SK-N-SH treated with all-trans-retinoic acid at 6 μM for 48 hours (cell line): Measurements from ENCODE around the gene SUOX.

Experiments
- ESRRG ChIP-seq: fragments of 250-450 bp; sonication (Bioruptor Pico); IDR thresholded peaks from 2 replicates; pipeline ENCODE4 v1.6.1; 2021; ENCODE audit warnings: mild to moderate bottlenecking
- OSR1 ChIP-seq: fragments of 250-450 bp; sonication (Bioruptor Pico); IDR thresholded peaks from 2 replicates; pipeline ENCODE4 v1.8.0; 2022; ENCODE audit warnings: moderate library complexity, mild to moderate bottlenecking, inconsistent platforms
- SNAI2 ChIP-seq: fragments of 250-450 bp; sonication (Bioruptor Pico); IDR thresholded peaks from 2 replicates; pipeline ENCODE4 v1.5.0; 2020; ENCODE audit warnings: mild to moderate bottlenecking, moderate library complexity
- ZC3H10 ChIP-seq: fragments of 250-450 bp; sonication (Bioruptor Pico); IDR thresholded peaks from 2 replicates; pipeline ENCODE4 v1.5.1; 2021; ENCODE audit warnings: mild to moderate bottlenecking, moderate library complexity
- ZFP3 ChIP-seq: fragments of 250-450 bp; sonication (Bioruptor Pico); IDR thresholded peaks from 2 replicates; pipeline ENCODE4 v1.5.0; 2020; ENCODE audit warnings: mild to moderate bottlenecking, moderate library complexity
- ZFP30 ChIP-seq: fragments of 450-650 bp; formaldehyde crosslinking; IDR thresholded peaks from 2 replicates; pipeline ENCODE4 v1.5.0; 2022; ENCODE audit warnings: mild to moderate bottlenecking, moderate library complexity
- ZNF8 ChIP-seq: fragments of 450-650 bp; formaldehyde crosslinking; IDR thresholded peaks from 2 replicates; pipeline ENCODE4 v1.5.0; 2020; ENCODE audit warnings: mild to moderate bottlenecking, moderate library complexity
- TF ChIP-seq, protein P1 (sequence below): fragments of 250-450 bp; sonication (Bioruptor Pico); IDR thresholded peaks from 2 replicates; pipeline ENCODE4 v1.8.0; 2020; ENCODE audit warnings: mild to moderate bottlenecking, moderate library complexity, borderline replicate concordance
- TF ChIP-seq, protein P2 (sequence below): fragments of 250-450 bp; sonication (Bioruptor Pico); IDR thresholded peaks from 2 replicates; pipeline ENCODE4 v1.5.1; 2021; ENCODE audit warnings: mild to moderate bottlenecking, moderate library complexity
- TF ChIP-seq, protein P3 (sequence below): fragments of 250-450 bp; sonication (Bioruptor Pico); IDR thresholded peaks from 2 replicates; pipeline ENCODE4 v1.5.0; 2020; ENCODE audit warnings: mild to moderate bottlenecking, moderate library complexity

DNA sequence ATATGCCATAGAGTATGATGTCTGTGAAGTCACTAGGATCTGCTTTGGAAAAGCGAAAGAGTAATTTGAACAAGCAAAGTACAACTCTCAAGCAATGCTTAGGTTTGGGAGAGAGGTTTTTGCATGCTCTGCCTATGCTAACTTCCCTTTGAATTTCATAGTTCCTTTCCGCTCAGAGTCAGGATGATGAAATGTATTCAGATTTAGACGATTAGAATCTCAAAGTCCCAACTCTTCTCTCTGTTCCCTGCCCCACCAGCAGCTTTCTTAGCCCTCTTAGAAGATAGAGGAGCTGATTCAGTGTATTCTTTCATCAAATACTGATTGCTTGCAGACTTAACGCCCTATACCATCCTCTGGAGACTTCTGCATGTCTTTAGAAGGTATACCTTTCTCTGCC, 11.7 kb upstream of the SUOX start:
- no peak for TF ChIP-seq ZFP3 (CRISPR knock-in tag)
- TF ChIP-seq, protein P1, sequence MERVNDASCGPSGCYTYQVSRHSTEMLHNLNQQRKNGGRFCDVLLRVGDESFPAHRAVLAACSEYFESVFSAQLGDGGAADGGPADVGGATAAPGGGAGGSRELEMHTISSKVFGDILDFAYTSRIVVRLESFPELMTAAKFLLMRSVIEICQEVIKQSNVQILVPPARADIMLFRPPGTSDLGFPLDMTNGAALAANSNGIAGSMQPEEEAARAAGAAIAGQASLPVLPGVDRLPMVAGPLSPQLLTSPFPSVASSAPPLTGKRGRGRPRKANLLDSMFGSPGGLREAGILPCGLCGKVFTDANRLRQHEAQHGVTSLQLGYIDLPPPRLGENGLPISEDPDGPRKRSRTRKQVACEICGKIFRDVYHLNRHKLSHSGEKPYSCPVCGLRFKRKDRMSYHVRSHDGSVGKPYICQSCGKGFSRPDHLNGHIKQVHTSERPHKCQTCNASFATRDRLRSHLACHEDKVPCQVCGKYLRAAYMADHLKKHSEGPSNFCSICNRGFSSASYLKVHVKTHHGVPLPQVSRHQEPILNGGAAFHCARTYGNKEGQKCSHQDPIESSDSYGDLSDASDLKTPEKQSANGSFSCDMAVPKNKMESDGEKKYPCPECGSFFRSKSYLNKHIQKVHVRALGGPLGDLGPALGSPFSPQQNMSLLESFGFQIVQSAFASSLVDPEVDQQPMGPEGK (CRISPR knock-in tag), result no peak
- no peak for TF ChIP-seq ZC3H10 (CRISPR knock-in tag)
- no peak for TF ChIP-seq OSR1 (CRISPR knock-in tag)
- no peak for TF ChIP-seq ZFP30 (CRISPR knock-in tag)
- TF ChIP-seq ESRRG (CRISPR knock-in tag), result no peak
- no peak for TF ChIP-seq SNAI2
- TF ChIP-seq, protein P2, sequence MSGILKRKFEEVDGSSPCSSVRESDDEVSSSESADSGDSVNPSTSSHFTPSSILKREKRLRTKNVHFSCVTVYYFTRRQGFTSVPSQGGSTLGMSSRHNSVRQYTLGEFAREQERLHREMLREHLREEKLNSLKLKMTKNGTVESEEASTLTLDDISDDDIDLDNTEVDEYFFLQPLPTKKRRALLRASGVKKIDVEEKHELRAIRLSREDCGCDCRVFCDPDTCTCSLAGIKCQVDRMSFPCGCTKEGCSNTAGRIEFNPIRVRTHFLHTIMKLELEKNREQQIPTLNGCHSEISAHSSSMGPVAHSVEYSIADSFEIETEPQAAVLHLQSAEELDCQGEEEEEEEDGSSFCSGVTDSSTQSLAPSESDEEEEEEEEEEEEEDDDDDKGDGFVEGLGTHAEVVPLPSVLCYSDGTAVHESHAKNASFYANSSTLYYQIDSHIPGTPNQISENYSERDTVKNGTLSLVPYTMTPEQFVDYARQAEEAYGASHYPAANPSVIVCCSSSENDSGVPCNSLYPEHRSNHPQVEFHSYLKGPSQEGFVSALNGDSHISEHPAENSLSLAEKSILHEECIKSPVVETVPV (CRISPR knock-in tag), result no peak
- no peak for TF ChIP-seq ZNF8
- TF ChIP-seq, protein P3, sequence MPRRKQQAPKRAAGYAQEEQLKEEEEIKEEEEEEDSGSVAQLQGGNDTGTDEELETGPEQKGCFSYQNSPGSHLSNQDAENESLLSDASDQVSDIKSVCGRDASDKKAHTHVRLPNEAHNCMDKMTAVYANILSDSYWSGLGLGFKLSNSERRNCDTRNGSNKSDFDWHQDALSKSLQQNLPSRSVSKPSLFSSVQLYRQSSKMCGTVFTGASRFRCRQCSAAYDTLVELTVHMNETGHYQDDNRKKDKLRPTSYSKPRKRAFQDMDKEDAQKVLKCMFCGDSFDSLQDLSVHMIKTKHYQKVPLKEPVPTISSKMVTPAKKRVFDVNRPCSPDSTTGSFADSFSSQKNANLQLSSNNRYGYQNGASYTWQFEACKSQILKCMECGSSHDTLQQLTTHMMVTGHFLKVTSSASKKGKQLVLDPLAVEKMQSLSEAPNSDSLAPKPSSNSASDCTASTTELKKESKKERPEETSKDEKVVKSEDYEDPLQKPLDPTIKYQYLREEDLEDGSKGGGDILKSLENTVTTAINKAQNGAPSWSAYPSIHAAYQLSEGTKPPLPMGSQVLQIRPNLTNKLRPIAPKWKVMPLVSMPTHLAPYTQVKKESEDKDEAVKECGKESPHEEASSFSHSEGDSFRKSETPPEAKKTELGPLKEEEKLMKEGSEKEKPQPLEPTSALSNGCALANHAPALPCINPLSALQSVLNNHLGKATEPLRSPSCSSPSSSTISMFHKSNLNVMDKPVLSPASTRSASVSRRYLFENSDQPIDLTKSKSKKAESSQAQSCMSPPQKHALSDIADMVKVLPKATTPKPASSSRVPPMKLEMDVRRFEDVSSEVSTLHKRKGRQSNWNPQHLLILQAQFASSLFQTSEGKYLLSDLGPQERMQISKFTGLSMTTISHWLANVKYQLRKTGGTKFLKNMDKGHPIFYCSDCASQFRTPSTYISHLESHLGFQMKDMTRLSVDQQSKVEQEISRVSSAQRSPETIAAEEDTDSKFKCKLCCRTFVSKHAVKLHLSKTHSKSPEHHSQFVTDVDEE, result no peak
